DND-41 (cell line): ENCODE measurements around the gene ZNF44.

ENCODE experiments used
- EZH2 ChIP-seq: IDR thresholded peaks from 3 replicates; pipeline ENCODE4 v1.6.1; 2012; ENCODE audit warnings: borderline replicate concordance, low read depth, mild to moderate bottlenecking, moderate library complexity, low read length, inconsistent platforms; ENCODE audit not compliant: severe bottlenecking
- TF ChIP-seq, protein P1 (sequence below): IDR thresholded peaks from 2 replicates; pipeline ENCODE4 v1.5.1; 2012; ENCODE audit warnings: borderline replicate concordance, low read length, moderate library complexity, mild to moderate bottlenecking; ENCODE audit not compliant: poor library complexity, severe bottlenecking; ENCODE audit errors: extremely low read depth

GRCh38 chr19:12247644-12248222 is 47.0 kb downstream of the ZNF44 start:
- no peak for TF ChIP-seq EZH2
- TF ChIP-seq, protein P1, sequence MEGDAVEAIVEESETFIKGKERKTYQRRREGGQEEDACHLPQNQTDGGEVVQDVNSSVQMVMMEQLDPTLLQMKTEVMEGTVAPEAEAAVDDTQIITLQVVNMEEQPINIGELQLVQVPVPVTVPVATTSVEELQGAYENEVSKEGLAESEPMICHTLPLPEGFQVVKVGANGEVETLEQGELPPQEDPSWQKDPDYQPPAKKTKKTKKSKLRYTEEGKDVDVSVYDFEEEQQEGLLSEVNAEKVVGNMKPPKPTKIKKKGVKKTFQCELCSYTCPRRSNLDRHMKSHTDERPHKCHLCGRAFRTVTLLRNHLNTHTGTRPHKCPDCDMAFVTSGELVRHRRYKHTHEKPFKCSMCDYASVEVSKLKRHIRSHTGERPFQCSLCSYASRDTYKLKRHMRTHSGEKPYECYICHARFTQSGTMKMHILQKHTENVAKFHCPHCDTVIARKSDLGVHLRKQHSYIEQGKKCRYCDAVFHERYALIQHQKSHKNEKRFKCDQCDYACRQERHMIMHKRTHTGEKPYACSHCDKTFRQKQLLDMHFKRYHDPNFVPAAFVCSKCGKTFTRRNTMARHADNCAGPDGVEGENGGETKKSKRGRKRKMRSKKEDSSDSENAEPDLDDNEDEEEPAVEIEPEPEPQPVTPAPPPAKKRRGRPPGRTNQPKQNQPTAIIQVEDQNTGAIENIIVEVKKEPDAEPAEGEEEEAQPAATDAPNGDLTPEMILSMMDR = no peak
